WTC11 (cell line): ENCODE measurements around the gene RBM15. TPM values are rescaled to one million over a fixed set of nuclear protein-coding genes. Genes with fewer than 3 reads are reported as not detected.

Experiments used
- ATAC-seq: fragments of 200-7000 bp; cut with Tn5 transposase; 2 replicates; pipeline ENCODE4 v1.10.0; 2021; ENCODE audit warnings: mild to moderate bottlenecking, moderate library complexity
- CTCF ChIA-PET: fragments of 300-600 bp; sonication (Branson Sonifier 250); formaldehyde crosslinking; loops from one replicate; lab custom pipeline; 2021; ENCODE audit warnings: antibody characterized with exemption; lab: Charles Lee
- POLR2A ChIA-PET: fragments of 350-600 bp; sonication (Branson Sonifier 250); formaldehyde crosslinking; loops from one replicate; lab custom pipeline; 2021; ENCODE audit warnings: antibody characterized with exemption; lab: Charles Lee
- DNase-seq: peaks from one replicate; pipeline ENCODE4 v3.0.0; 2021; ENCODE audit warnings: low spot score
- H3K27ac Mint-ChIP-seq: 2 replicates; pipeline ENCODE4 v1.8.0; 2021; ENCODE audit warnings: mixed read lengths
- H3K27me3 Mint-ChIP-seq: 2 replicates; pipeline ENCODE4 v1.8.0; 2021; ENCODE audit warnings: low read depth, mild to moderate bottlenecking, moderate library complexity, mixed read lengths
- H3K36me3 Mint-ChIP-seq: 2 replicates; pipeline ENCODE4 v1.8.0; 2021; ENCODE audit warnings: mixed read lengths
- H3K4me1 Mint-ChIP-seq: 2 replicates; pipeline ENCODE4 v1.8.0; 2022; ENCODE audit warnings: mixed read lengths
- H3K4me3 Mint-ChIP-seq: 2 replicates; pipeline ENCODE4 v1.8.0; 2021; ENCODE audit warnings: mild to moderate bottlenecking, moderate library complexity, mixed read lengths
- H3K9me3 Mint-ChIP-seq: 2 replicates; pipeline ENCODE4 v1.8.0; 2021; ENCODE audit warnings: mixed read lengths
- ATF1 ChIP-seq: sonication (generic); formaldehyde crosslinking; IDR thresholded peaks from 2 replicates; pipeline ENCODE4 v1.8.1; 2023; ENCODE audit warnings: mild to moderate bottlenecking, moderate library complexity, missing genetic modification reagents
- EMX1 ChIP-seq: fragments of 250-450 bp; sonication (Bioruptor Pico); IDR thresholded peaks from 2 replicates; pipeline ENCODE4 v1.8.0; 2021; ENCODE audit warnings: mild to moderate bottlenecking
- ETV6 ChIP-seq: sonication (generic); formaldehyde crosslinking; IDR thresholded peaks from 2 replicates; pipeline ENCODE4 v1.8.1; 2022; ENCODE audit warnings: mild to moderate bottlenecking, missing genetic modification reagents
- FOXJ3 ChIP-seq: sonication (generic); formaldehyde crosslinking; IDR thresholded peaks from 2 replicates; pipeline ENCODE4 v1.9.0; 2021; ENCODE audit warnings: missing genetic modification reagents, mild to moderate bottlenecking, borderline replicate concordance
- GTF2I ChIP-seq: fragments of 250-450 bp; sonication (Bioruptor Pico); conservative IDR thresholded peaks from 2 replicates; pipeline ENCODE4 v1.4.0; 2021; ENCODE audit warnings: mild to moderate bottlenecking
- HMGA2 ChIP-seq: fragments of 250-450 bp; sonication (Bioruptor Pico); IDR thresholded peaks from 2 replicates; pipeline ENCODE4 v1.4.0; 2021; ENCODE audit warnings: mild to moderate bottlenecking, moderate library complexity
- NR1H2 ChIP-seq: sonication (generic); formaldehyde crosslinking; IDR thresholded peaks from 2 replicates; pipeline ENCODE4 v1.9.0; 2021; ENCODE audit warnings: mild to moderate bottlenecking, moderate library complexity, missing genetic modification reagents
- SMAD4 ChIP-seq: sonication (generic); formaldehyde crosslinking; IDR thresholded peaks from 2 replicates; pipeline ENCODE4 v1.8.0; 2022; ENCODE audit warnings: mild to moderate bottlenecking, missing genetic modification reagents
- SOX15 ChIP-seq: fragments of 250-450 bp; sonication (Bioruptor Pico); IDR thresholded peaks from 2 replicates; pipeline ENCODE4 v1.9.0; 2021; ENCODE audit warnings: mild to moderate bottlenecking
- TEAD1 ChIP-seq: sonication (generic); formaldehyde crosslinking; IDR thresholded peaks from 2 replicates; pipeline ENCODE4 v1.8.0; 2022; ENCODE audit warnings: mild to moderate bottlenecking, missing genetic modification reagents
- ZBTB21 ChIP-seq: sonication (generic); formaldehyde crosslinking; IDR thresholded peaks from 2 replicates; pipeline ENCODE4 v1.8.1; 2023; ENCODE audit warnings: mild to moderate bottlenecking, missing genetic modification reagents, borderline replicate concordance
- ZNF121 ChIP-seq: sonication (generic); formaldehyde crosslinking; IDR thresholded peaks from 2 replicates; pipeline ENCODE4 v1.8.0; 2023; ENCODE audit warnings: missing genetic modification reagents
- ZNF138 ChIP-seq: sonication (generic); formaldehyde crosslinking; conservative IDR thresholded peaks from 2 replicates; pipeline ENCODE4 v1.8.1; 2022; ENCODE audit warnings: mild to moderate bottlenecking, moderate library complexity, missing genetic modification reagents
- total RNA-seq: library from RNA; stranded (reverse); gene quantifications from 3 replicates; pipeline ENCODE4 v1.2.3, GENCODE V29; 2021
- TF ChIP-seq, protein P1 (sequence below): sonication (generic); formaldehyde crosslinking; conservative IDR thresholded peaks from 2 replicates; pipeline ENCODE4 v1.8.1; 2023; ENCODE audit warnings: mild to moderate bottlenecking, low read depth, missing genetic modification reagents, moderate library complexity
- TF ChIP-seq, protein P2 (sequence below): sonication (generic); formaldehyde crosslinking; IDR thresholded peaks from 2 replicates; pipeline ENCODE4 v1.8.1; 2022; ENCODE audit warnings: missing genetic modification reagents, borderline replicate concordance
- TF ChIP-seq, protein P3 (sequence below): sonication (generic); formaldehyde crosslinking; IDR thresholded peaks from 2 replicates; pipeline ENCODE4 v1.8.0; 2023; ENCODE audit warnings: missing genetic modification reagents, mild to moderate bottlenecking, borderline replicate concordance
- TF ChIP-seq, protein P4 (sequence below): sonication (generic); formaldehyde crosslinking; IDR thresholded peaks from 2 replicates; pipeline ENCODE4 v1.8.1; 2023; ENCODE audit warnings: mild to moderate bottlenecking, missing genetic modification reagents
- TF ChIP-seq, protein P5 (sequence below): fragments of 250-450 bp; sonication (Bioruptor Pico); IDR thresholded peaks from 2 replicates; pipeline ENCODE4 v1.9.0; 2021; ENCODE audit warnings: mild to moderate bottlenecking
- TF ChIP-seq, protein P6 (sequence below): sonication (generic); formaldehyde crosslinking; IDR thresholded peaks from 2 replicates; pipeline ENCODE4 v1.8.1; 2022; ENCODE audit warnings: low read depth, mild to moderate bottlenecking, moderate library complexity, missing genetic modification reagents, borderline replicate concordance
- TF ChIP-seq, protein P7 (sequence below): sonication (generic); formaldehyde crosslinking; IDR thresholded peaks from 2 replicates; pipeline ENCODE4 v1.8.1; 2023; ENCODE audit warnings: mild to moderate bottlenecking, missing genetic modification reagents, borderline replicate concordance

RBM15 gene
- total RNA-seq, 1 experiment from 2014 or later, result 50.6 TPM

DNA sequence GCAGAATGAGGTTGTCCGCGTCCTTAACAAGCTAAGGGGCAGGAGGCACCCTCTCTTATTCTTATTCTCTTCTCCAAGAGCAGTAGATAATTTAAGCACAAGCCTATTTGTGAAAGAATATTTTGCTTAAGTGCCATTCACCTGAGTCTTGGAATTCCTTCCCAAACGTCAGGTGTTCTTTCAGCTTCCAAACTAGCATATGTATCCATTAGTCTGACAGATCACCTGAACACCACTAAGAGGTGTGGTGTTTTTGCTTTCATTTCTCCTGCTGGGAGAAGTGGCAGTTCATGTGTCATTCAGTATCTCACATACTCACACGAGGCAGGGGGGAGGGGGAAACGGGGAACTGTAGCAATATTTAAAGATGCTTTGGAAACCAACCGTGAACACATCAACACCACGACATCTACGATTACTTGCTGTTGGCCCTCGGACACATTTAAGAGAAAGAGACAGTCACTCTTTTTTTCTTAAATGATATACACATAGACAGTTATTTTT, 45.5 kb upstream of the RBM15 start:
- Mint-ChIP-seq H3K27ac (no peak overlapping the region), H3K4me1 (peaks cover 12% of the 10 kb centered on the region), H3K9me3 (no peaks in the 10 kb centered on the region), H3K4me3 (no peak overlapping the region), H3K27me3 (no peaks in the 10 kb centered on the region; the same call in 1 of the 2 replicates), H3K36me3 (no peaks in the 10 kb centered on the region)
- no peak for ATAC-seq
- CTCF ChIA-PET, result interaction anchor here (1.2 to 5.5 kb wide), 5 partner anchors 13 to 167 kb away, joined by 3 to 34 read pairs (median 8); no protein-coding TSS in a partner anchor
- POLR2A ChIA-PET, result no interaction called here
- no peak for DNase-seq
- TF ChIP-seq, protein P1, sequence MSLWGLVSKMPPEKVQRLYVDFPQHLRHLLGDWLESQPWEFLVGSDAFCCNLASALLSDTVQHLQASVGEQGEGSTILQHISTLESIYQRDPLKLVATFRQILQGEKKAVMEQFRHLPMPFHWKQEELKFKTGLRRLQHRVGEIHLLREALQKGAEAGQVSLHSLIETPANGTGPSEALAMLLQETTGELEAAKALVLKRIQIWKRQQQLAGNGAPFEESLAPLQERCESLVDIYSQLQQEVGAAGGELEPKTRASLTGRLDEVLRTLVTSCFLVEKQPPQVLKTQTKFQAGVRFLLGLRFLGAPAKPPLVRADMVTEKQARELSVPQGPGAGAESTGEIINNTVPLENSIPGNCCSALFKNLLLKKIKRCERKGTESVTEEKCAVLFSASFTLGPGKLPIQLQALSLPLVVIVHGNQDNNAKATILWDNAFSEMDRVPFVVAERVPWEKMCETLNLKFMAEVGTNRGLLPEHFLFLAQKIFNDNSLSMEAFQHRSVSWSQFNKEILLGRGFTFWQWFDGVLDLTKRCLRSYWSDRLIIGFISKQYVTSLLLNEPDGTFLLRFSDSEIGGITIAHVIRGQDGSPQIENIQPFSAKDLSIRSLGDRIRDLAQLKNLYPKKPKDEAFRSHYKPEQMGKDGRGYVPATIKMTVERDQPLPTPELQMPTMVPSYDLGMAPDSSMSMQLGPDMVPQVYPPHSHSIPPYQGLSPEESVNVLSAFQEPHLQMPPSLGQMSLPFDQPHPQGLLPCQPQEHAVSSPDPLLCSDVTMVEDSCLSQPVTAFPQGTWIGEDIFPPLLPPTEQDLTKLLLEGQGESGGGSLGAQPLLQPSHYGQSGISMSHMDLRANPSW (CRISPR knock-in tag), result no peak
- TF ChIP-seq ATF1 (CRISPR knock-in tag), result no peak
- TF ChIP-seq, protein P2, sequence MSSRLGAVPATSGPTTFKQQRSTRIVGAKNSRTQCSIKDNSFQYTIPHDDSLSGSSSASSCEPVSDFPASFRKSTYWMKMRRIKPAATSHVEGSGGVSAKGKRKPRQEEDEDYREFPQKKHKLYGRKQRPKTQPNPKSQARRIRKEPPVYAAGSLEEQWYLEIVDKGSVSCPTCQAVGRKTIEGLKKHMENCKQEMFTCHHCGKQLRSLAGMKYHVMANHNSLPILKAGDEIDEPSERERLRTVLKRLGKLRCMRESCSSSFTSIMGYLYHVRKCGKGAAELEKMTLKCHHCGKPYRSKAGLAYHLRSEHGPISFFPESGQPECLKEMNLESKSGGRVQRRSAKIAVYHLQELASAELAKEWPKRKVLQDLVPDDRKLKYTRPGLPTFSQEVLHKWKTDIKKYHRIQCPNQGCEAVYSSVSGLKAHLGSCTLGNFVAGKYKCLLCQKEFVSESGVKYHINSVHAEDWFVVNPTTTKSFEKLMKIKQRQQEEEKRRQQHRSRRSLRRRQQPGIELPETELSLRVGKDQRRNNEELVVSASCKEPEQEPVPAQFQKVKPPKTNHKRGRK, result no peak
- TF ChIP-seq ZNF138 (CRISPR knock-in tag), result no peak
- TF ChIP-seq, protein P3, sequence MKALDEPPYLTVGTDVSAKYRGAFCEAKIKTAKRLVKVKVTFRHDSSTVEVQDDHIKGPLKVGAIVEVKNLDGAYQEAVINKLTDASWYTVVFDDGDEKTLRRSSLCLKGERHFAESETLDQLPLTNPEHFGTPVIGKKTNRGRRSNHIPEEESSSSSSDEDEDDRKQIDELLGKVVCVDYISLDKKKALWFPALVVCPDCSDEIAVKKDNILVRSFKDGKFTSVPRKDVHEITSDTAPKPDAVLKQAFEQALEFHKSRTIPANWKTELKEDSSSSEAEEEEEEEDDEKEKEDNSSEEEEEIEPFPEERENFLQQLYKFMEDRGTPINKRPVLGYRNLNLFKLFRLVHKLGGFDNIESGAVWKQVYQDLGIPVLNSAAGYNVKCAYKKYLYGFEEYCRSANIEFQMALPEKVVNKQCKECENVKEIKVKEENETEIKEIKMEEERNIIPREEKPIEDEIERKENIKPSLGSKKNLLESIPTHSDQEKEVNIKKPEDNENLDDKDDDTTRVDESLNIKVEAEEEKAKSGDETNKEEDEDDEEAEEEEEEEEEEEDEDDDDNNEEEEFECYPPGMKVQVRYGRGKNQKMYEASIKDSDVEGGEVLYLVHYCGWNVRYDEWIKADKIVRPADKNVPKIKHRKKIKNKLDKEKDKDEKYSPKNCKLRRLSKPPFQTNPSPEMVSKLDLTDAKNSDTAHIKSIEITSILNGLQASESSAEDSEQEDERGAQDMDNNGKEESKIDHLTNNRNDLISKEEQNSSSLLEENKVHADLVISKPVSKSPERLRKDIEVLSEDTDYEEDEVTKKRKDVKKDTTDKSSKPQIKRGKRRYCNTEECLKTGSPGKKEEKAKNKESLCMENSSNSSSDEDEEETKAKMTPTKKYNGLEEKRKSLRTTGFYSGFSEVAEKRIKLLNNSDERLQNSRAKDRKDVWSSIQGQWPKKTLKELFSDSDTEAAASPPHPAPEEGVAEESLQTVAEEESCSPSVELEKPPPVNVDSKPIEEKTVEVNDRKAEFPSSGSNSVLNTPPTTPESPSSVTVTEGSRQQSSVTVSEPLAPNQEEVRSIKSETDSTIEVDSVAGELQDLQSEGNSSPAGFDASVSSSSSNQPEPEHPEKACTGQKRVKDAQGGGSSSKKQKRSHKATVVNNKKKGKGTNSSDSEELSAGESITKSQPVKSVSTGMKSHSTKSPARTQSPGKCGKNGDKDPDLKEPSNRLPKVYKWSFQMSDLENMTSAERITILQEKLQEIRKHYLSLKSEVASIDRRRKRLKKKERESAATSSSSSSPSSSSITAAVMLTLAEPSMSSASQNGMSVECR (CRISPR knock-in tag), result no peak
- TF ChIP-seq, protein P4, sequence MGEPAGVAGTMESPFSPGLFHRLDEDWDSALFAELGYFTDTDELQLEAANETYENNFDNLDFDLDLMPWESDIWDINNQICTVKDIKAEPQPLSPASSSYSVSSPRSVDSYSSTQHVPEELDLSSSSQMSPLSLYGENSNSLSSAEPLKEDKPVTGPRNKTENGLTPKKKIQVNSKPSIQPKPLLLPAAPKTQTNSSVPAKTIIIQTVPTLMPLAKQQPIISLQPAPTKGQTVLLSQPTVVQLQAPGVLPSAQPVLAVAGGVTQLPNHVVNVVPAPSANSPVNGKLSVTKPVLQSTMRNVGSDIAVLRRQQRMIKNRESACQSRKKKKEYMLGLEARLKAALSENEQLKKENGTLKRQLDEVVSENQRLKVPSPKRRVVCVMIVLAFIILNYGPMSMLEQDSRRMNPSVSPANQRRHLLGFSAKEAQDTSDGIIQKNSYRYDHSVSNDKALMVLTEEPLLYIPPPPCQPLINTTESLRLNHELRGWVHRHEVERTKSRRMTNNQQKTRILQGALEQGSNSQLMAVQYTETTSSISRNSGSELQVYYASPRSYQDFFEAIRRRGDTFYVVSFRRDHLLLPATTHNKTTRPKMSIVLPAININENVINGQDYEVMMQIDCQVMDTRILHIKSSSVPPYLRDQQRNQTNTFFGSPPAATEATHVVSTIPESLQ (CRISPR knock-in tag), result no peak
- TF ChIP-seq SOX15 (CRISPR knock-in tag), result no peak
- TF ChIP-seq ETV6, result no peak
- TF ChIP-seq, protein P5, sequence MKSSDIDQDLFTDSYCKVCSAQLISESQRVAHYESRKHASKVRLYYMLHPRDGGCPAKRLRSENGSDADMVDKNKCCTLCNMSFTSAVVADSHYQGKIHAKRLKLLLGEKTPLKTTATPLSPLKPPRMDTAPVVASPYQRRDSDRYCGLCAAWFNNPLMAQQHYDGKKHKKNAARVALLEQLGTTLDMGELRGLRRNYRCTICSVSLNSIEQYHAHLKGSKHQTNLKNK (CRISPR knock-in tag), result no peak
- TF ChIP-seq ZBTB21 (CRISPR knock-in tag), result no peak
- no peak for TF ChIP-seq NR1H2
- TF ChIP-seq TEAD1, result no peak
- TF ChIP-seq, protein P6, sequence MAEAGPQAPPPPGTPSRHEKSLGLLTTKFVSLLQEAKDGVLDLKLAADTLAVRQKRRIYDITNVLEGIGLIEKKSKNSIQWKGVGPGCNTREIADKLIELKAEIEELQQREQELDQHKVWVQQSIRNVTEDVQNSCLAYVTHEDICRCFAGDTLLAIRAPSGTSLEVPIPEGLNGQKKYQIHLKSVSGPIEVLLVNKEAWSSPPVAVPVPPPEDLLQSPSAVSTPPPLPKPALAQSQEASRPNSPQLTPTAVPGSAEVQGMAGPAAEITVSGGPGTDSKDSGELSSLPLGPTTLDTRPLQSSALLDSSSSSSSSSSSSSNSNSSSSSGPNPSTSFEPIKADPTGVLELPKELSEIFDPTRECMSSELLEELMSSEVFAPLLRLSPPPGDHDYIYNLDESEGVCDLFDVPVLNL (CRISPR knock-in tag), result no peak
- no peak for TF ChIP-seq SMAD4 (CRISPR knock-in tag)
- TF ChIP-seq, protein P7, sequence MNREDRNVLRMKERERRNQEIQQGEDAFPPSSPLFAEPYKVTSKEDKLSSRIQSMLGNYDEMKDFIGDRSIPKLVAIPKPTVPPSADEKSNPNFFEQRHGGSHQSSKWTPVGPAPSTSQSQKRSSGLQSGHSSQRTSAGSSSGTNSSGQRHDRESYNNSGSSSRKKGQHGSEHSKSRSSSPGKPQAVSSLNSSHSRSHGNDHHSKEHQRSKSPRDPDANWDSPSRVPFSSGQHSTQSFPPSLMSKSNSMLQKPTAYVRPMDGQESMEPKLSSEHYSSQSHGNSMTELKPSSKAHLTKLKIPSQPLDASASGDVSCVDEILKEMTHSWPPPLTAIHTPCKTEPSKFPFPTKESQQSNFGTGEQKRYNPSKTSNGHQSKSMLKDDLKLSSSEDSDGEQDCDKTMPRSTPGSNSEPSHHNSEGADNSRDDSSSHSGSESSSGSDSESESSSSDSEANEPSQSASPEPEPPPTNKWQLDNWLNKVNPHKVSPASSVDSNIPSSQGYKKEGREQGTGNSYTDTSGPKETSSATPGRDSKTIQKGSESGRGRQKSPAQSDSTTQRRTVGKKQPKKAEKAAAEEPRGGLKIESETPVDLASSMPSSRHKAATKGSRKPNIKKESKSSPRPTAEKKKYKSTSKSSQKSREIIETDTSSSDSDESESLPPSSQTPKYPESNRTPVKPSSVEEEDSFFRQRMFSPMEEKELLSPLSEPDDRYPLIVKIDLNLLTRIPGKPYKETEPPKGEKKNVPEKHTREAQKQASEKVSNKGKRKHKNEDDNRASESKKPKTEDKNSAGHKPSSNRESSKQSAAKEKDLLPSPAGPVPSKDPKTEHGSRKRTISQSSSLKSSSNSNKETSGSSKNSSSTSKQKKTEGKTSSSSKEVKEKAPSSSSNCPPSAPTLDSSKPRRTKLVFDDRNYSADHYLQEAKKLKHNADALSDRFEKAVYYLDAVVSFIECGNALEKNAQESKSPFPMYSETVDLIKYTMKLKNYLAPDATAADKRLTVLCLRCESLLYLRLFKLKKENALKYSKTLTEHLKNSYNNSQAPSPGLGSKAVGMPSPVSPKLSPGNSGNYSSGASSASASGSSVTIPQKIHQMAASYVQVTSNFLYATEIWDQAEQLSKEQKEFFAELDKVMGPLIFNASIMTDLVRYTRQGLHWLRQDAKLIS (CRISPR knock-in tag), result no peak
- TF ChIP-seq EMX1, result no peak
- no peak for TF ChIP-seq ZNF121 (CRISPR knock-in tag)
- no peak for TF ChIP-seq HMGA2 (CRISPR knock-in tag)
- no peak for TF ChIP-seq FOXJ3
- no peak for TF ChIP-seq GTF2I
